Measurements from ENCODE around the gene CD163L1. TPM values are rescaled to one million over a fixed set of nuclear protein-coding genes. Genes with fewer than 3 reads are reported as not detected.

Gene CD163L1
- not detected for total RNA-seq

- no peak for ATAC-seq
- Mint-ChIP-seq H3K27ac (no peak within 1 kb of the TSS), H3K4me3 (no peak within 1 kb of the TSS), H3K9me3 (ENCODE audit: low read depth) (no peaks in the 10 kb centered on the region), H3K4me1 (peaks cover 3% of the 10 kb centered on the region), H3K27me3 (peaks cover 36% of the 10 kb centered on the region), H3K36me3 (peaks cover 3% of the 10 kb centered on the region)
- CTCF ChIA-PET = no interaction called here
- DNase-seq = no peak
These were observed at the start of gene CD163L1 for GRCh38 chr12:7444076-7444475. Gene CD163L1, minus strand, starts transcription at chr12:7444153. Its CDS starts 26 bp downstream, at chr12:7444127.

GRCh38 chr12:7493006-7493405 is 49.1 kb upstream of the CD163L1 start:
- CTCF ChIA-PET = no interaction called here
- Mint-ChIP-seq H3K9me3 (ENCODE audit: low read depth) (no peaks in the 10 kb centered on the region), H3K4me1 (no peaks in the 10 kb centered on the region), H3K4me3 (no peak overlapping the region), H3K27me3 (peaks cover 43% of the 10 kb centered on the region), H3K36me3 (no peaks in the 10 kb centered on the region), H3K27ac (no peak overlapping the region)
- no peak for DNase-seq
- no peak for ATAC-seq

DNA sequence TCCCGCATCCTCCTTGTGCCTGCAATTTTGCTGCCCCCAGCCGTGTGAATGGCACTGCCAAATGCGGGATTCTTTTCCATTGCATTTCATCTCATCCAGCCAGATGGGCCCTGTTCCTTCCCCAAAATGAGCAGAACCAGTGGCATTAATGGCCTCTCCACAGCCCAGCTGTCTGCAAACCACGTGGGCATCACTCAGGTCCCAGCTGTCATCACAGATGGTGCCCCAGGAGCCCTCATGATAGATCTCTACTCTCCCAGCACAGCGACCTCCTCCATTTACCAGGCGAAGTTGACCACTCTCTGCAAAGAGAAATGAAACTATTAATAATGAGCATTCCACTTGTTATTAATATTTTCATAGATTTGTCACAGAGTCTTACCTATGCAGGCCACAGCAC is 42.6 kb upstream of the CD163L1 start:
- Mint-ChIP-seq H3K36me3 (no peaks in the 10 kb centered on the region), H3K4me3 (no peak overlapping the region), H3K27ac (no peak overlapping the region), H3K27me3 (peaks cover 22% of the 10 kb centered on the region), H3K9me3 (ENCODE audit: low read depth) (no peaks in the 10 kb centered on the region), H3K4me1 (no peaks in the 10 kb centered on the region)
- no peak for DNase-seq
- no peak for ATAC-seq
- CTCF ChIA-PET = no interaction called here

- Mint-ChIP-seq H3K4me1 (no peaks in the 10 kb centered on the region), H3K36me3 (no peaks in the 10 kb centered on the region), H3K27ac (no peak overlapping the region), H3K4me3 (no peak overlapping the region), H3K27me3 (peaks cover 12% of the 10 kb centered on the region), H3K9me3 (ENCODE audit: low read depth) (no peaks in the 10 kb centered on the region)
- DNase-seq = no peak
- no peak for ATAC-seq
- CTCF ChIA-PET = no interaction called here
These were observed 41.1 kb upstream of the CD163L1 start for GRCh38 chr12:7485095-7485494.

DNA sequence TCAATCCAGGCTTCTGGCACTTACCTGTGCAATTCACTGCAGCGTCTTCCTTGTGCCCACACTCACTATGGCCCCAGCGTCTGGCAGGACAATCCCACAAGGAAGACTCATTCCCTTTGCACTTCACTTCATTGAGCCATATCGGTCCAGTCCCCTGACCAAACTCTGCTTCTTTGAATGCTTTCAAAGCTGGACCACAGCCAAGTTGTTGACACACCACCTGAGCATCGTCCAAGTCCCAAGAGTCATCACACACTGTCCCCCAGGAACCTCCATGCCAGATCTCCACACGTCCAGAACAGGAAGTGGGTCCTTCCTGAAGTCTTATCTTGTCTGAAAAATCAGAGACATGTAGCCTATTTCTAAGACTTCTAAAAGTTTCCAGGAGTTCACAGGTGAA is 39.4 kb upstream of the CD163L1 start:
- Mint-ChIP-seq H3K9me3 (ENCODE audit: low read depth) (no peaks in the 10 kb centered on the region), H3K27ac (no peak overlapping the region), H3K4me1 (no peaks in the 10 kb centered on the region), H3K27me3 (peaks cover 9% of the 10 kb centered on the region), H3K36me3 (no peaks in the 10 kb centered on the region), H3K4me3 (no peak overlapping the region)
- no peak for DNase-seq
- CTCF ChIA-PET = no interaction called here
- ATAC-seq = no peak

- no peaks in the 10 kb centered on the region for H3K36me3 Mint-ChIP-seq
- H3K27me3 Mint-ChIP-seq = peaks cover 14% of the 10 kb centered on the region
- H3K27ac Mint-ChIP-seq = no peak overlapping the region
- ATAC-seq (no peak), DNase-seq (no peak)
- no peaks in the 10 kb centered on the region for H3K4me1 Mint-ChIP-seq
- CTCF ChIA-PET = no interaction called here
- no peaks in the 10 kb centered on the region for H3K9me3 Mint-ChIP-seq (ENCODE audit: low read depth)
- no peak overlapping the region for H3K4me3 Mint-ChIP-seq
These were observed 35.8 kb upstream of the CD163L1 start for GRCh38 chr12:7479771-7480170.

- DNase-seq = no peak
- CTCF ChIA-PET = no interaction called here
- no peak overlapping the region for H3K4me3 Mint-ChIP-seq
- H3K4me1 Mint-ChIP-seq = no peaks in the 10 kb centered on the region
- H3K27ac Mint-ChIP-seq = no peak overlapping the region
- peaks cover 23% of the 10 kb centered on the region for H3K27me3 Mint-ChIP-seq
- H3K9me3 Mint-ChIP-seq (ENCODE audit: low read depth) = peaks cover 4% of the 10 kb centered on the region
- ATAC-seq = no peak
- no peaks in the 10 kb centered on the region for H3K36me3 Mint-ChIP-seq
These were observed 28.1 kb upstream of the CD163L1 start for GRCh38 chr12:7472060-7472459.

- no peaks in the 10 kb centered on the region for H3K36me3 Mint-ChIP-seq
- no peak overlapping the region for H3K27ac Mint-ChIP-seq
- H3K9me3 Mint-ChIP-seq (ENCODE audit: low read depth) = no peaks in the 10 kb centered on the region
- no peak overlapping the region for H3K4me3 Mint-ChIP-seq
- CTCF ChIA-PET = interaction anchor here (0.8 to 2.8 kb wide), 10 partner anchors 88 to 256 kb away, joined by 3 to 12 read pairs (median 4); no protein-coding TSS in a partner anchor
- no peaks in the 10 kb centered on the region for H3K4me1 Mint-ChIP-seq
- peaks cover 15% of the 10 kb centered on the region for H3K27me3 Mint-ChIP-seq
- ATAC-seq (peak; percentile 75), DNase-seq (peak; percentile 69)
These were observed 16.7 kb upstream of the CD163L1 start for GRCh38 chr12:7460375-7461259.

GRCh38 chr12:7459973-7460372 is 16.0 kb upstream of the CD163L1 start:
- CTCF ChIA-PET = interaction anchor here (0.8 to 2.8 kb wide), 9 partner anchors 21 to 255 kb away, joined by 3 to 12 read pairs (median 4); no protein-coding TSS in a partner anchor
- DNase-seq (no peak), ATAC-seq (no peak)
- Mint-ChIP-seq H3K27ac (no peak overlapping the region), H3K4me3 (no peak overlapping the region), H3K36me3 (no peaks in the 10 kb centered on the region), H3K27me3 (peaks cover 10% of the 10 kb centered on the region), H3K9me3 (ENCODE audit: low read depth) (no peaks in the 10 kb centered on the region), H3K4me1 (no peaks in the 10 kb centered on the region)

- Mint-ChIP-seq H3K4me3 (no peak overlapping the region), H3K9me3 (ENCODE audit: low read depth) (no peaks in the 10 kb centered on the region), H3K36me3 (no peaks in the 10 kb centered on the region), H3K4me1 (no peaks in the 10 kb centered on the region), H3K27ac (no peak overlapping the region), H3K27me3 (peaks cover 11% of the 10 kb centered on the region)
- no peak for DNase-seq
- ATAC-seq = no peak
- CTCF ChIA-PET = no interaction called here
These were observed 7.8 kb upstream of the CD163L1 start for GRCh38 chr12:7451756-7452155.

DNA sequence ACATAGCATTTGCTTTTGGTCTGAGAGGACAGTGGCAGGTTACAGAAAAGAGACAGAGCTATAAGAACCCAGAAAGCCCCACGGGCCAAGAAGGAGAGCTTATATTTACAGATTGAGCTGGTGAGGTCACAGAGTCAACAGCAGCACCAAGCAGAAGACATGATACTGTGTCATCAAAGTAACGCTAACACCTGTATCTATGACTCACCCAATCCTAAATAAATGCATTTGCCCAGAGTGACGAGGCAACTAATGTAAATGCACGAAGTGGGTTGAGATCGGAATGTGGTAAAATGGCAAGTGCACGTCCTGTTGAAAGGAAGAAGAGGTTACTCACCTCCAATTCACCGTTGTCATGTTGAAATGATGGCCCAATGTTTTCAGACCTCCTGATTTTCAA is 6.7 kb upstream of the CD163L1 start:
- Mint-ChIP-seq H3K27me3 (peaks cover 10% of the 10 kb centered on the region), H3K27ac (no peak overlapping the region), H3K4me1 (no peaks in the 10 kb centered on the region), H3K4me3 (no peak overlapping the region), H3K36me3 (no peaks in the 10 kb centered on the region), H3K9me3 (ENCODE audit: low read depth) (no peaks in the 10 kb centered on the region)
- CTCF ChIA-PET = no interaction called here
- no peak for ATAC-seq
- no peak for DNase-seq

GRCh38 chr12:7448099-7448498 is 4.1 kb upstream of the CD163L1 start:
- no peaks in the 10 kb centered on the region for H3K36me3 Mint-ChIP-seq
- H3K9me3 Mint-ChIP-seq (ENCODE audit: low read depth) = no peaks in the 10 kb centered on the region
- no peaks in the 10 kb centered on the region for H3K4me1 Mint-ChIP-seq
- H3K27me3 Mint-ChIP-seq = peaks cover 12% of the 10 kb centered on the region
- H3K4me3 Mint-ChIP-seq = no peak overlapping the region
- CTCF ChIA-PET = no interaction called here
- no peak overlapping the region for H3K27ac Mint-ChIP-seq
- ATAC-seq (no peak), DNase-seq (no peak)

DNA sequence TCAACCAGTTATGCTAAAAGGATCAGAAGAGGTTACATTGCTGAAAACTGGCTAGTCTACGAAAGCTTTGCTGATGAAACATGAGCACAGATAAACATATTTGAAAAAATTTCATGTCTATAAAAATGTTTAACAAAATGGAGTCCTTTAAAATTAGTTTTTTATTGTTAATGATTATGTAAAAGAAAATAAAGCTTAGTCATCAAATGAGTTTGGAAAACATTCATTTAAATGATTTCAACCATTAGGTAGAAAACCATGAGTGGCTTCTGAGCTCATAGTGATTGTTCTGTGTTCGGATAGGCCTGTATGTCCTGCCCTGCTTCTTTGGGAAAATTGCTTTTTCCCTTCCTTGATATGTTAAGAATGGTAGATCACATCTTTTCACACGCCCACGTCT is 584 bp upstream of the CD163L1 start:
- Mint-ChIP-seq H3K4me1 (peaks cover 3% of the 10 kb centered on the region), H3K27me3 (peaks cover 31% of the 10 kb centered on the region), H3K27ac (no peak overlapping the region), H3K36me3 (peaks cover 3% of the 10 kb centered on the region), H3K9me3 (ENCODE audit: low read depth) (no peaks in the 10 kb centered on the region), H3K4me3 (no peak overlapping the region)
- ATAC-seq (no peak), DNase-seq (no peak)
- CTCF ChIA-PET = no interaction called here

DNA sequence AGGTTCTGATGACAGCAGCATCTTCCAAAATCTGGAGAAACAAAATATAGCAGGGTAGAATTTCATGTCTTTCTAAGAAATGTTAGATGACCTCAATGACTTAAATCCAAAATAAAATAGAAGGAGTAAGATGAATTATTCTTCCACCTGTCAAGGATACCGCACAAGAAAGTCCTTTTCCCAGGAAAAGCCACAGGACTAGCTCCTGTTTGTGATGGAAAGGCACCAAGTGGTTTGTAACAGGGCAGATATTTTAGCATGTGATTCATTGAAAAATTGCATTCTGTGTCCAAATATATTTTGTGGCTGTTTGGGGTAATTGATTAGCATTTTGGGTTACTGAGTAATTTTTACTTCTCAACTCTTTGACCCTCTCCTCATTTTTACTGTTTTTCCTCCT is 2.7 kb downstream of the CD163L1 start:
- peaks cover 3% of the 10 kb centered on the region for H3K4me1 Mint-ChIP-seq
- H3K9me3 Mint-ChIP-seq (ENCODE audit: low read depth) = no peaks in the 10 kb centered on the region
- no peak overlapping the region for H3K4me3 Mint-ChIP-seq
- peaks cover 3% of the 10 kb centered on the region for H3K36me3 Mint-ChIP-seq
- ATAC-seq (no peak), DNase-seq (no peak)
- peaks cover 34% of the 10 kb centered on the region for H3K27me3 Mint-ChIP-seq
- H3K27ac Mint-ChIP-seq = no peak overlapping the region
- CTCF ChIA-PET = no interaction called here

All from activated CD8-positive, alpha-beta memory T cell treated with anti-CD3 and anti-CD28 coated beads, Interleukin-2, amount 10 ng/mL, durations not matched to agents 7 days and 5 days (primary cell).